ENCODE measurements around the gene MARCHF2. TPM values are rescaled to one million over a fixed set of nuclear protein-coding genes. Genes with fewer than 3 reads are reported as not detected.

Gene MARCHF2
- total RNA-seq, 1 donor from 2014 or later = 146 TPM

DNA sequence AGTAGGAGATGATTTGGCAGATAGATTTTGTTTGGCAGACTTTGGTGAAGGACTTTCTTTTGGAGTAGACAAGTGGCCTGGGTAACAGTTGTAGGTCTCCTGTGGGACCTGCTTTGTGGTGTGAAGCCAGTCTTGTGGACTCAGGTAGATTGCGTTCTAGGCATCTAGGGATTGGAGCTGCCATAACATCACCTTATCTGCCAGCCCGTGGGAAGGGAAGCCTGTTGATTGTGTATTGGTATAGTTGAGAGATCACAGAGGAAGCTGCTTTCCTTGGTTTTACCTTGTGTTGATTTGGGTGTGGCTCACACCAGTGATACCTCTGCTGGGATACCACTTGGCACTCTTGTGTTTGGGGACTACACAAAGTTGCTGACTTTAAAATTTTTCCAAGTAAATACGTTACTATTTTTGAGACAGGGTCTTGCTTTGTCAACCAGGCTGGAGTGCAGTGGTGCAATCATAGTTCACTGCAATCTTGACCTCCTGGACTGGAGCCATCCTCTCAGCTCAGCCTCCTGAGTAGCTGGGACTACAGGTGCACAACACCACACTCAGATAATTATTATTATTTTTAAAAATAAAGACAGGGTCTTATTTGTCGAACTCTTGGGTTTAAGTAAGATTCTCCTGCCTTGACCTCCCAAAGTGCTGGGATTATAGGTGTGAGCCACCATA lies 39.5 kb downstream of the MARCHF2 start:
- TF ChIP-seq POLR2AphosphoS5 (IDR thresholded peaks at IDR 0.05; ENCODE audit: insufficient read depth in 1 of 2, low read depth in 1 of 2) = no peak
- TF ChIP-seq, protein P1, sequence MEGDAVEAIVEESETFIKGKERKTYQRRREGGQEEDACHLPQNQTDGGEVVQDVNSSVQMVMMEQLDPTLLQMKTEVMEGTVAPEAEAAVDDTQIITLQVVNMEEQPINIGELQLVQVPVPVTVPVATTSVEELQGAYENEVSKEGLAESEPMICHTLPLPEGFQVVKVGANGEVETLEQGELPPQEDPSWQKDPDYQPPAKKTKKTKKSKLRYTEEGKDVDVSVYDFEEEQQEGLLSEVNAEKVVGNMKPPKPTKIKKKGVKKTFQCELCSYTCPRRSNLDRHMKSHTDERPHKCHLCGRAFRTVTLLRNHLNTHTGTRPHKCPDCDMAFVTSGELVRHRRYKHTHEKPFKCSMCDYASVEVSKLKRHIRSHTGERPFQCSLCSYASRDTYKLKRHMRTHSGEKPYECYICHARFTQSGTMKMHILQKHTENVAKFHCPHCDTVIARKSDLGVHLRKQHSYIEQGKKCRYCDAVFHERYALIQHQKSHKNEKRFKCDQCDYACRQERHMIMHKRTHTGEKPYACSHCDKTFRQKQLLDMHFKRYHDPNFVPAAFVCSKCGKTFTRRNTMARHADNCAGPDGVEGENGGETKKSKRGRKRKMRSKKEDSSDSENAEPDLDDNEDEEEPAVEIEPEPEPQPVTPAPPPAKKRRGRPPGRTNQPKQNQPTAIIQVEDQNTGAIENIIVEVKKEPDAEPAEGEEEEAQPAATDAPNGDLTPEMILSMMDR (IDR thresholded peaks at IDR 0.05) = no peak
- intact Hi-C loops (cut with DNase I) = no loop called here
- Histone ChIP-seq H3K4me1 (peaks cover 91% of the 10 kb centered on the region), H3K4me3 (no peak overlapping the region), H3K9me3 (no peaks in the 10 kb centered on the region), H3K36me3 (peaks cover 0 to 18% of the 10 kb centered on the region in 2 donors), H3K27me3 (no peaks in the 10 kb centered on the region), H3K27ac (no peak overlapping the region)
- no peak for DNase-seq (ENCODE audit: extremely low spot score in 2 of 2)

GRCh38 chr19:8453616-8454015 lies 40.5 kb downstream of the MARCHF2 start:
- no peaks in the 10 kb centered on the region for H3K27me3 ChIP-seq
- no peak for DNase-seq (ENCODE audit: extremely low spot score in 2 of 2)
- peaks cover 91% of the 10 kb centered on the region for H3K4me1 ChIP-seq
- H3K27ac ChIP-seq = no peak overlapping the region
- no peak overlapping the region for H3K4me3 ChIP-seq
- intact Hi-C loops (cut with DNase I) = no loop called here
- H3K9me3 ChIP-seq = no peaks in the 10 kb centered on the region
- TF ChIP-seq, protein P1 (IDR thresholded peaks at IDR 0.05) = no peak
- no peak for TF ChIP-seq POLR2A (IDR thresholded peaks at IDR 0.05)
- TF ChIP-seq POLR2AphosphoS5 (IDR thresholded peaks at IDR 0.05; ENCODE audit: insufficient read depth in 1 of 2, low read depth in 1 of 2) = no peak
- H3K36me3 ChIP-seq = peaks cover 0 to 15% of the 10 kb centered on the region in 2 donors

DNA sequence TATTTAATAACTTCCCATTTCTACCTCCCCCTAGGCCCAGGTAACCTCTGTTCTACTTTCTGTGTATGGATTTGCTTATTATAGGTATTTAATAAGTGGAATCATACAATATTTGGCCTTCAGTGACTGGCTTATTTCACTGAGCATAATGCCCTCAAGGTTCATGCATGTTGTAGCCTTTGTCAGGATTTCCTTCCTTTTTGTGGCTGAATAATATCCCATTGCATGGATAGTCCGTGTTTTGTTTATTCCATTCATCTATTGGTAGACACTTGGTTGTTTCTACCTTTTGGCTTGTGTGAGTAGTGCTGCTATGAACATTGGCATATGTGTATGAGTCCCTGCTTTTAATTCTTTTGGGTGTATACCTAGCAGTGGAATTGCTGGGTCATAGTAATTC lies 41.1 kb downstream of the MARCHF2 start:
- Histone ChIP-seq H3K4me3 (no peak overlapping the region), H3K27me3 (no peaks in the 10 kb centered on the region), H3K4me1 (peaks cover 91% of the 10 kb centered on the region), H3K36me3 (peaks cover 0 to 15% of the 10 kb centered on the region in 2 donors), H3K9me3 (no peaks in the 10 kb centered on the region), H3K27ac (no peak overlapping the region)
- no peak for DNase-seq (ENCODE audit: extremely low spot score in 2 of 2)
- TF ChIP-seq POLR2A (IDR thresholded peaks at IDR 0.05) = no peak
- TF ChIP-seq, protein P1 (IDR thresholded peaks at IDR 0.05) = no peak
- intact Hi-C loops (cut with DNase I) = no loop called here

DNA sequence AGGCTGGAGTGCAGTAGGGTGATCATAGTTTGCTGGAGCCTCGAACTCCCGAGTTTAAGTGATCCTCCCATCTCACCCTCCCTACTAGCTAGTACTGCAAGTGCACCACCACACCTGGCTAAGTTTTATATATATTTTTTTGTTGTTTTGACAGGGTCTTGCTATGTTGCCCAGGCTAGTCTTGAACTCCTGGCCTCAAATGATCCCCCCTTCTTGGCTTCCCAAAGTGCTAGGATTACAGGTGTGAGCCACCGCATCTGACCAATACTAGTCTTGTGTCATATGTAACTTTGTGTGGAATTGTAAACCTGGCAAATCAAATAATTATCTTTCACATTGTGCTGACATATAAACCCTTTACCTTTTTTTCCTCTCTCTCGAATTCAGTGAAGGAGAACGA lies 41.9 kb downstream of the MARCHF2 start:
- no peaks in the 10 kb centered on the region for H3K9me3 ChIP-seq
- no peak for DNase-seq (ENCODE audit: extremely low spot score in 2 of 2)
- TF ChIP-seq POLR2A (IDR thresholded peaks at IDR 0.05) (no peak), POLR2AphosphoS5 (IDR thresholded peaks at IDR 0.05; ENCODE audit: insufficient read depth in 1 of 2, low read depth in 1 of 2) (no peak)
- TF ChIP-seq, protein P1 (IDR thresholded peaks at IDR 0.05) = no peak
- H3K27me3 ChIP-seq = no peaks in the 10 kb centered on the region
- no peak overlapping the region for H3K4me3 ChIP-seq
- peaks cover 93% of the 10 kb centered on the region for H3K4me1 ChIP-seq
- H3K36me3 ChIP-seq = peaks cover 0 to 15% of the 10 kb centered on the region in 2 donors
- no peak overlapping the region for H3K27ac ChIP-seq
- intact Hi-C loops (cut with DNase I) = no loop called here

DNA sequence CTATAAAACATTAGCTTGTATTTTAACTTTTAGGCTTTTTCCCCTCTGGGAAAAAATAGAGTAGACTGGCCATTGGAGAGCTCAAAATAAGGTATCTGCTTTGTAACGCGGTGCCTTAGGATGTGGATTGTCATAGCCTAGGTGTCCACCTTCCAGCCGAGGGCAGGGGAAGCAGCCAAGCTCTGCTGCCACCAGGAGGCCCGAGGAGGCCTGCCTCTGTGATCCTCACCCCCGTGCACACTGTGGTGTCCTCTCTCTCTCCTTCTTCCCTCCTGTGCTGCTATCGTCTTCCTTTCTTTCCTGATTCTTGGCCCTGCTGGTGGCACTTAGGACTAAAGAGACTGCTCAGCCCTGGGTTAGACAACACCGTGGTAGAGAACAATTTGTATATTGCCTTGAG lies 43.0 kb downstream of the MARCHF2 start:
- DNase-seq (ENCODE audit: extremely low spot score in 2 of 2) = no peak
- peaks cover 0 to 15% of the 10 kb centered on the region in 2 donors for H3K36me3 ChIP-seq
- intact Hi-C loops (cut with DNase I) = no loop called here
- H3K27me3 ChIP-seq = no peaks in the 10 kb centered on the region
- TF ChIP-seq, protein P1 (IDR thresholded peaks at IDR 0.05) = no peak
- no peak for TF ChIP-seq POLR2AphosphoS5 (IDR thresholded peaks at IDR 0.05; ENCODE audit: insufficient read depth in 1 of 2, low read depth in 1 of 2)
- TF ChIP-seq POLR2A (IDR thresholded peaks at IDR 0.05) = no peak
- H3K27ac ChIP-seq = no peak overlapping the region
- H3K4me3 ChIP-seq = no peak overlapping the region
- H3K4me1 ChIP-seq = peaks cover 93% of the 10 kb centered on the region
- no peaks in the 10 kb centered on the region for H3K9me3 ChIP-seq

Data from vagina (tissue), 2 donors.